Fibroblast of the aortic adventitia (primary cell): ENCODE measurements around the gene EXOSC2. TPM values are rescaled to one million over a fixed set of nuclear protein-coding genes. Genes with fewer than 3 reads are reported as not detected.

Source experiments
- DNase-seq: peaks from one replicate; pipeline ENCODE4 v3.0.0-alpha.2; 2010; ENCODE audit warnings: low read depth
- H3K4me3 ChIP-seq: 2 replicates; pipeline ENCODE4 v1.5.1; 2011; ENCODE audit warnings: low read depth, mild to moderate bottlenecking, control low read depth, low read length, moderate library complexity
- small RNA-seq: library from RNA; depleted of rRNA; stranded (forward); fragments of <200 nt; gene quantifications from one replicate; pipeline ENCODE3, GENCODE V24; 2012
- total RNA-seq: library from RNA; depleted of rRNA; stranded (reverse); fragments of >200 nt; gene quantifications from 2 replicates; pipeline ENCODE4 v1.2.3, GENCODE V29; 2012; ENCODE audit warnings: low replicate concordance
- TF ChIP-seq, protein P1 (sequence below): IDR thresholded peaks from 2 replicates; pipeline ENCODE4 v1.5.1; 2011; ENCODE audit warnings: mild to moderate bottlenecking, low read length, control low read depth, inconsistent platforms; ENCODE audit not compliant: insufficient read depth

EXOSC2 gene
- total RNA-seq, 1 donor: 31.5 TPM

DNA sequence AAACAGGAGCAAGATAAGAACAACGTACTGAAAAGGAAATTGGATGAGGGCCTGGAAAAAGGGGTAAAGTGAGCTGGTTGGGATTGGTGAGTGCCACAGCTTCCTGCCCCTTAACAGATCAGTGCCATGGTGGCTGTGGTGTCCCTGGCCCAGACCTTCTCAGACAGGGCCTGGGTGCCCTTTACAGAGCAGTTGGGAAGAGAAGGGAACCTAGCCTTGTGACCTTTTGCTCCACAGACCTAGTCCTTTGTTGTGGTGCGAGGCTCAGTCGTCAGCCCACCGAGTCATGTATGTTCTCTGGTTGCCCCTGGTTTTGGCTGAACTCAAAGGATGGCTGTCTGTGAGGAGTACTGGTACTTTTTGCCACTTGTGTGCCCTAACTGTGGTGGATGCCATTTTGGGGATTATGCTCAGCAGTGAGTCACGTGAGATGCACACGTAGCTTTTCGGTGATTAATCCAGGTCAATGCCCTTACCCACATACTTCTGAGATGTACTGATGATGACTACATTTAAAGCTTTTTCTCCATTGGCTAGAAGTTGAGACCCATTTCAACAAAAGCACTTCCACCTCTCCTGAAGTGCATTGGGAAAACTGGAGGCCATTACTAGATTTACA, 48.4 kb downstream of the EXOSC2 start:
- peak; percentile 39 for DNase-seq
- H3K4me3 ChIP-seq: no peak overlapping the region
- TF ChIP-seq, protein P1, sequence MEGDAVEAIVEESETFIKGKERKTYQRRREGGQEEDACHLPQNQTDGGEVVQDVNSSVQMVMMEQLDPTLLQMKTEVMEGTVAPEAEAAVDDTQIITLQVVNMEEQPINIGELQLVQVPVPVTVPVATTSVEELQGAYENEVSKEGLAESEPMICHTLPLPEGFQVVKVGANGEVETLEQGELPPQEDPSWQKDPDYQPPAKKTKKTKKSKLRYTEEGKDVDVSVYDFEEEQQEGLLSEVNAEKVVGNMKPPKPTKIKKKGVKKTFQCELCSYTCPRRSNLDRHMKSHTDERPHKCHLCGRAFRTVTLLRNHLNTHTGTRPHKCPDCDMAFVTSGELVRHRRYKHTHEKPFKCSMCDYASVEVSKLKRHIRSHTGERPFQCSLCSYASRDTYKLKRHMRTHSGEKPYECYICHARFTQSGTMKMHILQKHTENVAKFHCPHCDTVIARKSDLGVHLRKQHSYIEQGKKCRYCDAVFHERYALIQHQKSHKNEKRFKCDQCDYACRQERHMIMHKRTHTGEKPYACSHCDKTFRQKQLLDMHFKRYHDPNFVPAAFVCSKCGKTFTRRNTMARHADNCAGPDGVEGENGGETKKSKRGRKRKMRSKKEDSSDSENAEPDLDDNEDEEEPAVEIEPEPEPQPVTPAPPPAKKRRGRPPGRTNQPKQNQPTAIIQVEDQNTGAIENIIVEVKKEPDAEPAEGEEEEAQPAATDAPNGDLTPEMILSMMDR: no peak

DNA sequence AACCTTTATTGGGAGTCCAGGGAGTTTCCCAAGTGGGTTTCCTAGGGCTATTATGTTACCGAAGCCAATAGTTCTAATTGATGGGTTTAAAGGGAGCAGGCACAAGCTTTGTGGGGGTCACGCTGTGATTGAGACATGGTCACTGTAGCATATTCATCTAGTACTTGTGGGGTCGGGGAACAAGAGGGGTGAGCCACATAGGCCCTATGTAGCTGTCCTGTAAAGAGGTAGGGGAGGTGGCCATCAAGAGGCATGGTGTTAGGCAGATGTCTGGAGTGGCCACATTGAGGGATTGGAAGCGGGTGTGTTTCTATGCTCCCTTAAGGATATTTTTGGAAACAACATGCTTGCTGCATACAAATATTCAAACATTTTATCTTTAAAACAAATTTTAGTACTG, 50.1 kb downstream of the EXOSC2 start:
- no peak overlapping the region for H3K4me3 ChIP-seq
- TF ChIP-seq, protein P1: no peak
- no peak for DNase-seq

DNA sequence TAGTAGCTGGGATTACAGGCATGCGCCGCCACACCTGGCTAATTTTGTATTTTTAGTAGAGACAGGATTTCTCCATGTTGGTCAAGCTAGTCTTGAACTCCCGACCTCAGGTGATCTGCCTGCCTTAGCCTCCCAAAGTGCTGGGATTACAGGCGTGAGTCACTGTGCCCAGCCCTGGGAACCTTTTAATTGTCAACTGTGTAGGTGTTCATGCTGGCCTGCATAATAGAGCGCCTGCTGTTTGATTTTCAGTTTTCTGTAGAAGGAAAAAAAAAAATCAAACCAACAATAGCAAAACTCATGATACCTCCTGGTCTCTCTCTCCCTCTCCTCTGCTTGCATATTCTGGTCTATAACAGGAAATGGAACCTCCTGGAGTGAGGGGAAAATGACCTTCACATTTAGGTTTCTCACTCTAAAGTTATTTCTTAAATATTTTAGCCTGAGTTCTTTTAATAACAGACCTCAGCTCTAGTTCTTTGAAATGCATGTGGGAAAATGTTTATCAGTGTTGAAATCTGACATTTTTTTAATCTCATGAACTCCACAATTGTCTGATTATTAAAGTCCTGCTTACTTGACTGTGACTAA, 51.7 kb downstream of the EXOSC2 start:
- DNase-seq: no peak
- H3K4me3 ChIP-seq: no peak overlapping the region
- TF ChIP-seq, protein P1: no peak

DNA sequence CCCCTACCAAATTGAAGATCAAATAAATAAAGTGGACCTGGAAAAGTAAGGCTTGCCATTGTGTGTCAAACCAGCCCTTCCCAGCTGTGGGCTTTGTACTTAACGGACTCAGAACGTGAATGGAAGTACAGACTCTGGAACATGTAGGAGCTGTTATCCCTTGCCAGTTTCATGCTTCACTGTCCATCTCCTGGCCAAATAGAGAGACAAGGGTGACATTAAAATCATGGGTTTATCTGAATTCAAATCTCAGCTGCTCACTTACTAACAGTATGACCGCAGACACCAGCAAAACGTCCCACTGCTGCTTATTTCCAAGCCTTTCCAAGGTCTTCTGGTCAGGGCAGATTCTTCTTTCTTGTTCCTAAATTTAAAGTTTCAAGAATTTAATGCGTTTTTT, 52.2 kb downstream of the EXOSC2 start:
- no peak overlapping the region for H3K4me3 ChIP-seq
- DNase-seq: no peak
- TF ChIP-seq, protein P1: no peak

DNA sequence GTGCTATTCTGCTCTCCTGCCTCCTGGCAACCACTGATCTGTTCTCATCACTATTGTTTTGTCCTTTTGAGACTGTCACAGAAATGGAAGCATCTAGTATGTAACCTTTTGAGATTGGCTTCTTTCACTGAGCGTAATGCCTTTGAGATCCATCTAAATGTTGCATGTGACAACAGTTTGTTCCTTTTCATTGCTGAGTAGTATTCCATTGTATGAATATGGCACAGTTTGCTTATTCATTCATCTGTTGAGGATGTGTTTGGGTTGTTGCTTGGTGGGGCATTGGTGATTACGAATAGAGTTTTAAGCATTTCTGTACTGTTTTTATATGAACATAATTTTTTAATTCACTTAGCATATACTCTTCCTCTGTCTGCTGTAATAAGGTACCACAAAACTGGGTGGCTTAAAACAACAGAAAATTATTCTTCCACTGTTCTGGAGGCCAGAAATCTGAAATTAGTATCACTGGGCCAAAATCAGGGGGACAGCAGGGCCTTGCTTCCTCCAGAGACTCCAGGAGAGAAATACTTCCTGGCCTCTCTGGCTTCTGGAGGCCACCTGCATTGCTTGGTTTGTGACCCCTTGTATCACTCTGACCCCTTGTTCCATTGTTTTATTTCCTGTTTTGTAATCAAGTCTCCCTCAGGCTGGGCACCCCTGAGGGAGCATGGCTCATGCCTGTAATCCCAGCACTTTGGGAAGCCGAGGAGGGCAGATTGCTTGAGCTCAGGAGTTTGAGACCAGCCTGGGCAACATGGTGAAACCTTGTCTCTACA, 53.0 kb downstream of the EXOSC2 start:
- no peak for DNase-seq
- TF ChIP-seq, protein P1: no peak

DNA sequence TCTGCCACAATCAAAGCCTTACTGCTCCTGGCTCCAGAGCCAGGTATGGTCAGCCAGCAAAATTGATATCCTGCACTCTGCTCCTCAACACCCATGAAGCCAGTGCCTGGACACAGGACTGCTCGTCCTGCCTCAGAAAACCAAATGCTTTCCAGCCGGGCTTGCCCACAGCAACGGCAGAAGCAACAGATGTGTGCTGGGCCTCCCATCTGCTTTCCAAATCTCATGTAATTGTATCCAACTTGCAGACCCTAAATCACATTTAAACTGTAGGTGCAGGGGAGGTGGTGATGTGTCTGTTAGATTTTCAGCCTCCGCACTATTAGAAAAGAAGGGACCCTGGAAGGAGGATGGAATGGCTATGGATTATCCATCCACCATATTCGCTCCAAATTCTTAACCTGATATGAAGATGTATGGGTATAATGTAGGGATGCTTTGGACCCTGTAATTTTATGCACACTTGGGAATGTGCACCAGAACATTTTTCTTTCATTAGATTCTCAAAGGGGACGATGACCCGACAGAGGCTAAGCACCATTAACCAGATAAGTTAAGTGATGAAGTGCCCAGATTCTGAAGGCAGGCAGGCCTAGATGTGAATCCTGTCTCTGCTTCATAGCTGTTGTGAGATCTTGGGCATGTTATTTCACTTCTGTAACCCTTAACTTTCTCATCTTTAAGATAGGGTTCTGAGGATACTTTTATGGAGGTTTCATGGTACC, 58.2 kb downstream of the EXOSC2 start:
- TF ChIP-seq, protein P1: no peak
- no peak for DNase-seq
- no peak overlapping the region for H3K4me3 ChIP-seq

More for the DNA sequence above, 53.0 kb downstream of the EXOSC2 start:
- H3K4me3 ChIP-seq: no peak overlapping the region

Small RNA genes lying within 50 kb of the gene (small RNA-seq; reads per million reads assigned to genes)
- not detected for gene AL359092.1

Other genes starting within 250 kb of the EXOSC2 start
- gene ASS1, start 248.8 kb upstream of the EXOSC2 start, total RNA-seq: 73.1 and 123 TPM in 2 replicates
- gene FUBP3, start 114.2 kb upstream of the EXOSC2 start, total RNA-seq: 29.3 and 37.6 TPM in 2 replicates
- gene PRDM12, start 29.2 kb upstream of the EXOSC2 start, total RNA-seq: not detected in 2 replicates
- 55.5 and 73.3 TPM in 2 replicates for gene ABL1, start 141.5 kb downstream of the EXOSC2 start, total RNA-seq
- not detected in 2 replicates for gene QRFP, start 203.0 kb downstream of the EXOSC2 start, total RNA-seq
- gene FIBCD1, start 245.5 kb downstream of the EXOSC2 start, total RNA-seq: 0.27 TPM in 1 of 2 replicates, not detected in the other